Activated CD8-positive, alpha-beta memory T cell treated with anti-CD3 and anti-CD28 coated beads, Interleukin-2, amount 10 ng/mL, durations not matched to agents 7 days and 5 days (primary cell): ENCODE measurements around the gene IL17REL. TPM values are rescaled to one million over a fixed set of nuclear protein-coding genes. Genes with fewer than 3 reads are reported as not detected.

Experiments used
- ATAC-seq: fragments of 150-1000 bp; cut with Tn5 transposase; one replicate; pipeline ENCODE4 v1.10.0; 2021; ENCODE audit warnings: moderate library complexity
- CTCF ChIA-PET: fragments of 350-600 bp; sonication (Branson Sonifier 250); formaldehyde crosslinking; loops from one replicate; lab custom pipeline; 2021; ENCODE audit warnings: antibody characterized with exemption; lab: Charles Lee
- DNase-seq: peaks from one replicate; pipeline ENCODE4 v3.0.0-alpha.2; 2020
- H3K27ac Mint-ChIP-seq: one replicate; pipeline ENCODE4 v1.8.0; 2021; ENCODE audit warnings: mild to moderate bottlenecking, mixed read lengths
- H3K27me3 Mint-ChIP-seq: one replicate; pipeline ENCODE4 v1.8.0; 2021; ENCODE audit warnings: mixed read lengths
- H3K36me3 Mint-ChIP-seq: one replicate; pipeline ENCODE4 v1.8.0; 2021; ENCODE audit warnings: mild to moderate bottlenecking, mixed read lengths
- H3K4me1 Mint-ChIP-seq: one replicate; pipeline ENCODE4 v1.8.0; 2021; ENCODE audit warnings: mixed read lengths
- H3K4me3 Mint-ChIP-seq: one replicate; pipeline ENCODE4 v1.8.0; 2021; ENCODE audit warnings: mild to moderate bottlenecking, moderate library complexity, mixed read lengths
- H3K9me3 Mint-ChIP-seq: one replicate; pipeline ENCODE4 v1.8.0; 2022; ENCODE audit warnings: low read depth, mixed read lengths
- total RNA-seq, 2 experiments: library from RNA; stranded (reverse); gene quantifications; one replicate each; pipeline ENCODE4 v1.2.3, GENCODE V29; 2021

IL17REL gene
- total RNA-seq, 2 experiments from 2014 or later: 0.05 TPM; not detected in 1

DNA sequence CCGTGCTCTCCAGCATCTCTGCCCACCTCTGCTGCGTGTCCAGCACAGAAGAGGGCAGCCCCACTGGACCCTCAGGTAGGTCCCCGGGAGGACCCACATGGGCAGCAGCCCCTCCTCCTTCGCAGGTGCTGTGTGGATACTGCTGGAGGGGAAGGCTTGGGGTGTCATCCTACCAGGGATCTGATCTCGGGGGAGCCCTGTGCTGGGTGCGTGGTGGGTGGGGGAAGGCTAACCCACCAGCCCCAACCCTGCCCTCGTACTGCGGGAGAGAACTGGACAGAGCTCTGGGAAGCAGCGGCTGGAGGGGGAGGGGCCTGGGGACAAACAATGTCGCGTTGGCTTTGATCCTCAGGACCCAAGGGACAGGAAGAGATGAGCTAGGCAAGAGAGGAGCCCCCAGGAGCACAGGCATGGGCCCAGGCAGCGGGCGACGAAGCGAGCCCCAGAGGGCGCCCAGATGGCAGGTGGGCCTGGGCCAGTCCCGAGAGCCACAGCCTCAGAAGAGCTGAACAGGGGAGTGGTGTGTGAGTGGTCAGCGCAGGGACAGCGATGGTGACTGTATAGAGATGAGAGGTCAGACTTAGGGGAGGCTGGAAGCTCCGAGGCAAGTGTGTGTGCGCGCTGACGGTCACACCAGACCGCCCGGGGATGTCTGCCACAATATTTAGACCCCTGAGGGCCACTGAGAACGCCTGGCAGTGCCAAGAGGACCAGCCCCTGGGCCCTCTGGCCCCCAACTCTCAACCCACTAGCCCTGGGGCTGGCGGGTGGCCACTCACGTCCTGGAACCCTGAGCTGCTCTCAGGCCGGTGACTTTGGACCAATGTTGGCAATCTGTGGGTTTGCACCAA, 53.4 kb downstream of the IL17REL start:
- Mint-ChIP-seq H3K27ac (peak overlapping the region; percentile 82), H3K27me3 (no peaks in the 10 kb centered on the region), H3K9me3 (no peaks in the 10 kb centered on the region), H3K36me3 (peaks cover 21% of the 10 kb centered on the region), H3K4me3 (peak overlapping the region; percentile 72), H3K4me1 (peaks cover 26% of the 10 kb centered on the region)
- DNase-seq (no peak), ATAC-seq (no peak)
- CTCF ChIA-PET: interaction anchor here (1.2 to 1.3 kb wide), 2 partner anchors 23 to 35 kb away, joined by 3 to 4 read pairs; no protein-coding TSS in a partner anchor

GRCh38 chr22:49958366-49958921, 54.1 kb downstream of the IL17REL start:
- H3K27me3 Mint-ChIP-seq: no peaks in the 10 kb centered on the region
- peaks cover 15% of the 10 kb centered on the region for H3K36me3 Mint-ChIP-seq
- peak overlapping the region; percentile 11 for H3K27ac Mint-ChIP-seq
- no peaks in the 10 kb centered on the region for H3K9me3 Mint-ChIP-seq
- DNase-seq (no peak), ATAC-seq (no peak)
- H3K4me1 Mint-ChIP-seq: peaks cover 18% of the 10 kb centered on the region
- CTCF ChIA-PET: no interaction called here
- H3K4me3 Mint-ChIP-seq: peak overlapping the region; percentile 72

DNA sequence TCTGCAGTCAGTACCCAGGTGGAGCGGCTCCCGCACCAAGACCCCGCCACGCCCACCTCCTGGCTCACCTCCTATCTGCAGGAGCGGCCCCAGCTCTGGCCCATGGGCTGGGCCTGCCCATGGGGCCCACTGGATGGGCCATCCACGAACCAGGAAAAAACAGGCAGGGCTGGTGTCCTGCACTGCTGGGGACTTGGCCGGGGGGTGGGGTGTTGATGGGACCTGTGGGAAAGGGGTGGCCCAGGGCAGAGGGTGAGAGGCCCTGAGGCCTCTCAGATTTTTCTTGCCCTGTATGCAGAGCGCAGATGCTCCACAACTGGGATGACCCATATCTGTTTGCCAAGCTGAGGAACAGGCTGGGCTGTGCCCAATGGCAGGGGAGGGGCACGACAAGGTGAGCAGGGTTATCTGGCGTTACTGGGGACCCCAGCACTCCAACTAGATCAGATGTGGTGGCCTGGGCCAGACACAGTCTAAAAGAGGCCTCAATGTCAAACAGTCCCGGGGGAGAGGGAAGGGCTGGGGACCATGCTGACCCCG, 54.7 kb downstream of the IL17REL start:
- CTCF ChIA-PET: no interaction called here
- H3K36me3 Mint-ChIP-seq: peaks cover 10% of the 10 kb centered on the region
- no peak overlapping the region for H3K27ac Mint-ChIP-seq
- DNase-seq (no peak), ATAC-seq (no peak)
- H3K4me1 Mint-ChIP-seq: peaks cover 13% of the 10 kb centered on the region
- H3K4me3 Mint-ChIP-seq: no peak overlapping the region
- H3K9me3 Mint-ChIP-seq: no peaks in the 10 kb centered on the region
- H3K27me3 Mint-ChIP-seq: no peaks in the 10 kb centered on the region

DNA sequence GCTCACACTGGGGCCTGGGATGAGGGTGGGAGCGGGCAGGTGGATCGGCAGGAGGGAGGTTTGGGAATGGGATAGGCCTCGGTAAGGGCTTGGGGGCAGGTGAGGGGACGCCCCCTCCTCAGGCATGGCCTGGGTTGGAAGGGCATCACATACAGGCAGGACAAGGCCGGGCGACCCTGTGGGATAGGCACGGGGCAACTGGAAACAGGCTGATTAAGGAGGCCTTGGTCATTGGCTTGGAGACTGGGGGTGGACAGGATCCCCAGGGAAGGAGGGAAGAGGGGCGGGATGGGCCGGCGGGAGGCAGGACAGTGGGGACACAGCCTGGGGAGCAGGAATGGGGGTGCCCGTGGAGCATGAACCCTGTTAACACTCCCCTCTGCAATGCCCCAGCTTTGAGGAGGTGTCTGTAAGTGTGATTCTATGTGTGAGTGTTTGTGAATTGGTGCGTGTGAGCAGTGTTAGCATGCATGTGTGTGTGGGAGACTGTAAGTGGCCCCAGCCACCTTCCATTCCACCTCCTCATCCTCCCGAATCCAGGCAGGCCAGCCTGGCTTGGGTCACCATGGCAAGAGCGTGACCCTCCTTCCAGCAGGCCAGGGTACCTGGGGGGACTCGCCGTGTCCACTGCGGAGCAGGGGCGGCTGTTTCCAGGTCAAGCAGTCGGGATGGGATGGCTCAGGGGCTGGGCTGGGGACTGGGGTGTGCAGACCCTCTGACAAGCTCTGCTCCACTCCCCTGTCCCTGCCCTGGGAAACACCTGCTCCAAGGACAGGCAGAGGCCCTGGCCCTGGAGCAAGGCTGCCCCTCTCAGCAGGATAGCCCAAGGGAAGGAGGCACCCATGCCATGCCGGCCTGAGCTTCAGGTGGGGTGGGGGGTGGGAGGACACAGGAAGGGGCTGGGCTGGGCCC, 55.4 kb downstream of the IL17REL start:
- CTCF ChIA-PET: no interaction called here

DNA sequence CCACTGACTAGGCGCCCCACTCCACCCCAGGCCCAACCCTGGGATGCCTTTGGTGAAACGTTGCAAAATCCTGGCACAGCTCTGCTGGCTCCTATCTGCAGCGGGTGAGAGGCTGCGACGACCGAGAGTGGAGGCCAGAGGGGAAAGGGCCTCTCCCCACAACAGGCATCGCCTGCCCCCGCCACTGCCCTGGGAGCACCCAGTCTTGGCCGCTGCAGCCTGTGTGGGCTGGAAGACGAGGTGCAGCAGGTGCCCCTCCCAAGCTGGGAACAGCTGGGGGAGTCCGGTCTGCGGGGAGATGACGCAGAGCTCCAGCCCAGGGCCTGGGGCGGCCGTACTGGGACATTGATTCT, 56.2 kb downstream of the IL17REL start:
- CTCF ChIA-PET: interaction anchor here (1.2 kb wide), 1 partner anchor 23 kb away, joined by 3 read pairs; no protein-coding TSS in a partner anchor
- Mint-ChIP-seq H3K27ac (no peak overlapping the region), H3K4me3 (no peak overlapping the region), H3K27me3 (no peaks in the 10 kb centered on the region), H3K9me3 (no peaks in the 10 kb centered on the region), H3K36me3 (no peaks in the 10 kb centered on the region), H3K4me1 (peaks cover 9% of the 10 kb centered on the region)
- DNase-seq: no peak
- no peak for ATAC-seq

More for the DNA sequence above, 55.4 kb downstream of the IL17REL start:
- Mint-ChIP-seq H3K27me3 (no peaks in the 10 kb centered on the region), H3K9me3 (no peaks in the 10 kb centered on the region), H3K4me1 (peaks cover 9% of the 10 kb centered on the region), H3K4me3 (no peak overlapping the region), H3K36me3 (peaks cover 5% of the 10 kb centered on the region), H3K27ac (no peak overlapping the region)
- DNase-seq: no peak
- ATAC-seq: no peak

DNA sequence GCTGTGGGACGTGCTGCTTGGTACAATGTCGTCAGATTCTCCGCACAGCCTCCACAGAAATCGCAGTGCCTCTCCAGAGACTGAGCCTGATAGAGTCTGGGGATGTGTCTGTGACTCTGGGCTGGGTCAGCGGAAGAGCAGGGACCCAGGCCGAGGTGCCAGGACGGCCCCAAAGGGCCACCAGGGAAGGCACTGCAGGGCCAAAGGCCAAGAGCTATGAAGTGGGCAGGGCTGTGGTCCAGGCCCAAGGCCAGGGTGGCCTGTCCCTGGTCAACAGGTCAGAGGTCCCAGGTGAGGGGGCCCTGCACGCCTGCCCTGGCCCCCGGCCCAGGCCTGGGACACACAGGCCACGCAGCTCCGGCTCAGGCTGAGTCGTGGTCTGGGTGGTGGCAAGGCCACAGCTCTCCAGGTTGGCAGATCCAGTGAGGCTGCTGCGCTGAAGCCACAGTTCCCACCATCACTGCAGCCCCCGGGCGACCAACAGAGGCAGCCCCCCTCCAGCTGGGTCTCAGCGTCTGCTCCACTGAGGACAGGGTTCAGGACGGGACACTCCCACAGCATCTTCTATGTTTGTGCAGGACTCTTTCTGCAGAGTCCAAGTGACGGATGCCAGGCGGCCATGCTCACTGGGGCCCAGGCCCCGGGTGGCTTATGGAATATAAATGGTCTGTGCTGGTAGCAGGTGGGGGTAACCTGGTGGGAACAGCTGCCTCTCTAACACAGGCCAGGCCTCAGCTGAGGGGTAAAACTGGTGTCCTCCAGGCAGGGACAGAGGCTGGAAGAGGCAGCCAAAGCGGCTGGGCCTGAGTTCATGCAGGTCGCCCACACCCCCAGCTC, 56.8 kb downstream of the IL17REL start:
- Mint-ChIP-seq H3K36me3 (no peaks in the 10 kb centered on the region), H3K27ac (no peak overlapping the region), H3K4me3 (no peak overlapping the region), H3K27me3 (no peaks in the 10 kb centered on the region), H3K4me1 (peaks cover 9% of the 10 kb centered on the region), H3K9me3 (no peaks in the 10 kb centered on the region)
- no peak for ATAC-seq
- CTCF ChIA-PET: interaction anchor here (1.1 to 1.2 kb wide), 2 partner anchors 20 to 24 kb away, joined by 3 read pairs; no protein-coding TSS in a partner anchor
- DNase-seq: no peak

DNA sequence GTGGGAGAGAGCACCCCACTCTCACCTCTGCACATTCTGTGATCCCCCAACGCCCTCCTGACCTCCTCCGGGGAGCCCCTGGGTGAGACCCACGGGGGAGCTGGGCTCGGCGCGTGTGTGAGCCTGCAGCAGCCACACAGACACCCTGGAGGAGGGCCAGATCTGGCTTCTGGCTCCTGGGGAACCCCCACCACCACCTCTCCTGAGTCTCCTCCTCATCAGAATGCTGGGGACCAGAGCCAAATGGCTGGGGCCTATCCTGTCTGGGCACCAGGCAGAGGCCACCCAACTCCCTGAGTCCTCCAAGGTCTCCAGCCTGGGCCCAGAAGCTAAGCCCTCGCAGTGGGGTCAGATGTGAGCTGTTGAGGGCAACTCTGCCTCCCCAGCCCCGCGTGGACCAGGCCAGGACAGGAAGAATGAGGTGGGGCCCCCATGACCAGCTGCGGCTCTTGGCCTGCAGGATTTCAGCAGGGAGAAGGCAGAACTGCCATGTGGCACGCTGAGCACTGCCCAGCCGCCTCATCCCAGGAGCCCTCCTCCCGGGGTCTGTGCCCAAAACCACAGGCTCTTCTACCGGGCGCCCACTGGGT, 57.5 kb downstream of the IL17REL start:
- DNase-seq (no peak), ATAC-seq (no peak)
- CTCF ChIA-PET: interaction anchor here (1.1 to 1.2 kb wide), 2 partner anchors 19 to 25 kb away, joined by 3 read pairs; no protein-coding TSS in a partner anchor
- Mint-ChIP-seq H3K4me1 (peaks cover 9% of the 10 kb centered on the region), H3K9me3 (no peaks in the 10 kb centered on the region), H3K36me3 (no peaks in the 10 kb centered on the region), H3K27ac (no peak overlapping the region), H3K4me3 (no peak overlapping the region), H3K27me3 (no peaks in the 10 kb centered on the region)

GRCh38 chr22:49954354-49954753, 58.2 kb downstream of the IL17REL start:
- no peaks in the 10 kb centered on the region for H3K27me3 Mint-ChIP-seq
- ATAC-seq: no peak
- no peak overlapping the region for H3K27ac Mint-ChIP-seq
- DNase-seq: no peak
- CTCF ChIA-PET: no interaction called here
- H3K9me3 Mint-ChIP-seq: no peaks in the 10 kb centered on the region
- H3K4me3 Mint-ChIP-seq: no peak overlapping the region
- peaks cover 6% of the 10 kb centered on the region for H3K4me1 Mint-ChIP-seq
- H3K36me3 Mint-ChIP-seq: no peaks in the 10 kb centered on the region

- ATAC-seq (no peak), DNase-seq (no peak)
- Mint-ChIP-seq H3K4me1 (peaks cover under 1% of the 10 kb centered on the region), H3K27me3 (no peaks in the 10 kb centered on the region), H3K27ac (no peak overlapping the region), H3K36me3 (no peaks in the 10 kb centered on the region), H3K9me3 (no peaks in the 10 kb centered on the region), H3K4me3 (no peak overlapping the region)
- CTCF ChIA-PET: no interaction called here
Measured at GRCh38 chr22:49953680-49954344, 58.8 kb downstream of the IL17REL start.

DNA sequence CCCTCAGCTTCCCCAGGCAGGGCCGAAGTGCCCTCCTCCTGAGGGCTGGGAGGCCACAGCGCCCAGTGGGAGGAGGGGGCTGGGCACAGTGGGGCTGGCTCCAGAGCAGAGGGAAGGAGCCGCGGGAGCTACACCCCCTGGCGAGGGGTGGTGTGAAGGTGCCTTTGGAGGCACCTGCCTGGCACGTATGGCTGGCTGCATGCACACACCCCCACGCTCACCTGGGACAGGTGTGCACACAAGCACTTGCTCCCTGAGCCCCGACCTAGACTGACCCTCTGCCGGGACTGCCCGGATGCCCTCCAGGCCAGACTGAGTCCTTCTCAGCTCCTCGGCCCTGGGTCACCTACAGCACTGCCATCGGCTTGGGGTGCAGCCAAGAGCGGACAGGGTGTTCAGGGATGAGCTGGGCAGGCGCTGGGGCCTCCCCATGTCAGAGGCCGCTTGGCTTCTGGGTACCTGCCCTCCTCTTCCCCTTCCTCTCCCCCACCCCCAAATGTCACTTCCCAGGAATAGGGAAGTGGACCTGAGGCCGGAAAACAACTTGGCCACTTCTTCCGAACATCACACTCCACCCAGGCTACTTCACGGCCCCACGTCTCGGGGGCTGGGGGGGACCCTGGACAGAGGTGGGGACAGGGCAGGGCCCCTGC, 59.4 kb downstream of the IL17REL start:
- Mint-ChIP-seq H3K27ac (no peak overlapping the region), H3K27me3 (no peaks in the 10 kb centered on the region), H3K4me1 (no peaks in the 10 kb centered on the region)

DNA sequence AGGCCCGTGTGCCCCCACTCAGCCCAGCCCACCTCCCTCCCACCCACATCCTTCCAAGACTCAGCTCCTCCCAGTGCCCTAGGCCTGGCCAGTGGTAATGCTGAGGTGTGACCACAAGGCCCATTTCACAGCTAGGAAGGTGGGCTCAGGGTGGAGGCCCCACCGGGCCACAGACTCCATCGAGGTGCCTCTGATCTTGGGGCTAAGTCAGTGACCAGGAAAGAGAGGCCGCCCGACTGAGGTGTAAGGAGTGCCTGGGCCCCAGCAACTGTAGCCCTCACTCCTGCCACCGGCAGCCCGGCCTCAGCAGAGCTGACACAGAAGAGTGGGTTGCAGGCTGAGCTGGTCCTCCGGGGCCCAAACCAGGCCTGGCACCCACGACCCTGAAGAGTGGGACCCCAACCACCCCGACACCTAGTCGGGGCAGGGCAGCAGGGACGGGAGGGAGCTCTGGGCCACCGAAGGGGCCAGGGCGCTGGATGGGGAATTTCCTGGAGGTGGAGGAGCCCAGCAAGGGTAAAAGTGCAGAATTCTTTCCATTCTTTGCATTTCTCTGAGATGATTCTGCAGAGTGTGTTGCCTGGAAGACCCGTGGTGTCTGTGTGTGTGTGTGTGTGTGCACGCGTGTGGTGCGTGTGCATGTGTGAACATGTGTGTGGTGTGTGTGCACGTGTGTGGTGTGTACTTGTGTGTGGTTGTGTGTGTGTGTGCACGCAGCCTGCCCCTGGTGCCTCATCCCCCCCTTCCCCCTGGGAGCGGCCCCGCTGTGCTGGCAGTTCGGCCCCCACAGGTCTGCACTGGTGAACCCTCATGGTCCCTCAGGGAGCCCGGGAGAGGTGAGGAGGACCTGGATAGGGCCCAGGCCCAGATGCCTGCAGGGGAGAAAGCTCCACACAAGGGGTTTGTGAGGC, 60.3 kb downstream of the IL17REL start:
- no peak overlapping the region for H3K4me3 Mint-ChIP-seq
- H3K9me3 Mint-ChIP-seq: no peaks in the 10 kb centered on the region
- no peaks in the 10 kb centered on the region for H3K27me3 Mint-ChIP-seq
- no peaks in the 10 kb centered on the region for H3K4me1 Mint-ChIP-seq
- CTCF ChIA-PET: no interaction called here
- H3K27ac Mint-ChIP-seq: no peak overlapping the region
- H3K36me3 Mint-ChIP-seq: no peaks in the 10 kb centered on the region
- ATAC-seq (no peak), DNase-seq (no peak)

More for the DNA sequence above, 59.4 kb downstream of the IL17REL start:
- H3K9me3 Mint-ChIP-seq: no peaks in the 10 kb centered on the region
- ATAC-seq: no peak
- H3K36me3 Mint-ChIP-seq: no peaks in the 10 kb centered on the region
- H3K4me3 Mint-ChIP-seq: no peak overlapping the region
- CTCF ChIA-PET: no interaction called here
- DNase-seq: no peak
